OCI-LY7 (cell line): ENCODE data around the gene ARFGEF2. TPM values are rescaled to one million over a fixed set of nuclear protein-coding genes. Genes with fewer than 3 reads are reported as not detected.

ENCODE experiments used
- BruUV-seq: library from RNA; stranded (reverse); fragments of 400-500 nt; replicated peaks from 2 replicates; lab custom pipeline; 2021; lab: Mats Ljungman, UMichigan
- CTCF ChIA-PET: fragments of 300-600 bp; sonication (Branson Sonifier 250); formaldehyde crosslinking; loops from one replicate; lab custom pipeline; 2022; ENCODE audit warnings: antibody characterized with exemption; ENCODE audit not compliant: unreplicated experiment; lab: Charles Lee
- POLR2A ChIA-PET: fragments of 300-600 bp; sonication (Branson Sonifier 250); formaldehyde crosslinking; loops from one replicate; lab custom pipeline; 2022; ENCODE audit warnings: antibody characterized with exemption; lab: Charles Lee
- DNase-seq: peaks from one replicate; pipeline ENCODE4 v3.0.0-alpha.2; 2015; ENCODE audit warnings: low spot score
- H2AFZ ChIP-seq: fragments of 200-600 bp; sonication (generic), shearing (Covaris generic); 2 replicates; pipeline ENCODE4 v1.6.1; 2014; ENCODE audit warnings: mild to moderate bottlenecking, antibody characterized with exemption, low read length, moderate library complexity
- H3K27ac ChIP-seq: fragments of 200-600 bp; sonication (generic); 2 replicates; pipeline ENCODE4 v1.5.1; 2014; ENCODE audit warnings: mixed run types, low read depth, mild to moderate bottlenecking, moderate library complexity, low read length, inconsistent platforms; ENCODE audit not compliant: poor library complexity, severe bottlenecking
- H3K36me3 ChIP-seq: fragments of 200-600 bp; sonication (generic); 2 replicates; pipeline ENCODE4 v1.6.1; 2014; ENCODE audit warnings: mild to moderate bottlenecking, antibody characterized with exemption, low read length, moderate library complexity, mixed read lengths; ENCODE audit not compliant: insufficient read depth
- H3K4me1 ChIP-seq: fragments of 200-600 bp; sonication (generic); 2 replicates; pipeline ENCODE4 v1.5.1; 2014; ENCODE audit warnings: mild to moderate bottlenecking, low read length; ENCODE audit not compliant: insufficient read depth, poor library complexity, severe bottlenecking
- H3K4me2 ChIP-seq: fragments of 200-600 bp; sonication (generic); 2 replicates; pipeline ENCODE4 v1.6.1; 2014; ENCODE audit warnings: mild to moderate bottlenecking, low read length
- H3K4me3 ChIP-seq: fragments of 200-600 bp; sonication (generic); 2 replicates; pipeline ENCODE4 v1.5.1; 2014; ENCODE audit warnings: mild to moderate bottlenecking, low read depth, low read length; ENCODE audit not compliant: poor library complexity, severe bottlenecking
- H3K79me2 ChIP-seq: fragments of 200-600 bp; sonication (generic); 2 replicates; pipeline ENCODE4 v1.6.1; 2016; ENCODE audit warnings: low read depth, mild to moderate bottlenecking, low read length, moderate library complexity, mixed read lengths; ENCODE audit not compliant: insufficient read depth
- H3K9me2 ChIP-seq: fragments of 200-600 bp; sonication (generic); 2 replicates; pipeline ENCODE4 v1.6.1; 2016; ENCODE audit warnings: mild to moderate bottlenecking, low read length, mixed read lengths; ENCODE audit not compliant: insufficient read depth
- H3K9me3 ChIP-seq: fragments of 200-600 bp; sonication (generic); 2 replicates; pipeline ENCODE4 v1.6.1; 2014; ENCODE audit warnings: mild to moderate bottlenecking, mixed run types, low read length, mixed read lengths
- H4K20me1 ChIP-seq: fragments of 200-600 bp; sonication (generic); 2 replicates; pipeline ENCODE4 v1.6.1; 2014; ENCODE audit warnings: mild to moderate bottlenecking, antibody characterized with exemption, low read length, moderate library complexity, mixed read lengths; ENCODE audit not compliant: insufficient read depth
- EZH2phosphoT487 ChIP-seq: fragments of 200-600 bp; sonication (generic); IDR thresholded peaks from 2 replicates; pipeline ENCODE4 v1.6.1; 2018; ENCODE audit warnings: low read depth, borderline replicate concordance, mild to moderate bottlenecking, mixed run types, antibody characterized with exemption, low read length, moderate library complexity, mixed read lengths
- intact Hi-C: fragments of 100-400 bp; cut with micrococcal nuclease; formaldehyde crosslinking; loops from one replicate; pipeline ENCODE4 v1.10.0; 2022; ENCODE audit not compliant: unreplicated experiment
- total RNA-seq, 2 experiments: library from RNA; depleted of rRNA in 1 of 2; stranded (reverse); fragments of >200 nt in 1 of 2; shearing (Covaris generic) in 1 of 2; gene quantifications; 2 replicates each; pipeline ENCODE4 v1.2.3, GENCODE V29; 2014 to 2022
- TF ChIP-seq, protein P1 (sequence below): fragments of 200-600 bp; sonication (generic); conservative IDR thresholded peaks from 2 replicates; pipeline ENCODE4 v1.5.1; 2014; ENCODE audit warnings: mild to moderate bottlenecking, antibody characterized with exemption, low read length, moderate library complexity, mixed read lengths

ARFGEF2 gene
- total RNA-seq, 2 experiments from 2014 or later = 23.4 to 42.1 TPM

DNA sequence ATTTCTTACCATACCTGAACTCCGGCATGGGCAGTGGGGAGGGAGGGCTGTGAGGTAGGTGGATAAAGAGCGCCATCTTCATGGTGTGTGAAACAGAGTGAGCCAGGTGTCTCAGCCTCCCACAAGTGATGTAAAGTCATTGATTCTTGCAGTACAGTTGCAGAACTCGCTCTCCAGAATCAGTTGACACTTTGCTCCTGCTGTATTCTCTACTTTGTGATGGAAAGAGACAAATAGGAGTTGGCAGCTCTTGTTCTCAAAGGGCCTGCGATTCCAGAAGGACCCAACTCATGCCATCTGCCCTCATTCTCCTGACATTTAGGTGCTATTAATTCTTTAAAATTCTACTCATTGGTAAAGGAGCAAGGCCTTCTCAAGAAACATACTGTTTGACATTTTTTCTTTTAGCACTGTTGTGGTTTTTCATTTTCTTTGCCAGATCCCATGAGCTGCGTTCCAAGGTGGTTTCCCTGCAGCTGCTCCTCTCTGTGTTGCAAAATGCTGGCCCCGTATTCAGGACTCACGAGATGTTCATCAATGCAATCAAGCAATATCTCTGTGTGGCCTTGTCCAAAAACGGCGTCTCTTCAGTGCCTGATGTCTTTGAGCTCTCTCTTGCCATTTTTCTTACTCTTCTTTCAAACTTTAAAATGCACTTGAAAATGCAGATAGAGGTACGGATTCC lies 49.3 kb downstream of the ARFGEF2 start:
- ChIA-PET POLR2A (no interaction called here), CTCF (no interaction called here)
- intact Hi-C loops = no loop called here
- Histone ChIP-seq H3K36me3 (peaks cover 76% of the 10 kb centered on the region), H3K4me3 (no peak overlapping the region), H3K79me2 (no peaks in the 10 kb centered on the region), H3K27ac (no peak overlapping the region), H3K4me1 (no peaks in the 10 kb centered on the region), H3K9me3 (no peaks in the 10 kb centered on the region), H3K4me2 (no peak overlapping the region), H4K20me1 (no peaks in the 10 kb centered on the region), H3K9me2 (no peaks in the 10 kb centered on the region), H2AFZ (no peak overlapping the region)
- no TSS peak for BruUV-seq
- TF ChIP-seq, protein P1, sequence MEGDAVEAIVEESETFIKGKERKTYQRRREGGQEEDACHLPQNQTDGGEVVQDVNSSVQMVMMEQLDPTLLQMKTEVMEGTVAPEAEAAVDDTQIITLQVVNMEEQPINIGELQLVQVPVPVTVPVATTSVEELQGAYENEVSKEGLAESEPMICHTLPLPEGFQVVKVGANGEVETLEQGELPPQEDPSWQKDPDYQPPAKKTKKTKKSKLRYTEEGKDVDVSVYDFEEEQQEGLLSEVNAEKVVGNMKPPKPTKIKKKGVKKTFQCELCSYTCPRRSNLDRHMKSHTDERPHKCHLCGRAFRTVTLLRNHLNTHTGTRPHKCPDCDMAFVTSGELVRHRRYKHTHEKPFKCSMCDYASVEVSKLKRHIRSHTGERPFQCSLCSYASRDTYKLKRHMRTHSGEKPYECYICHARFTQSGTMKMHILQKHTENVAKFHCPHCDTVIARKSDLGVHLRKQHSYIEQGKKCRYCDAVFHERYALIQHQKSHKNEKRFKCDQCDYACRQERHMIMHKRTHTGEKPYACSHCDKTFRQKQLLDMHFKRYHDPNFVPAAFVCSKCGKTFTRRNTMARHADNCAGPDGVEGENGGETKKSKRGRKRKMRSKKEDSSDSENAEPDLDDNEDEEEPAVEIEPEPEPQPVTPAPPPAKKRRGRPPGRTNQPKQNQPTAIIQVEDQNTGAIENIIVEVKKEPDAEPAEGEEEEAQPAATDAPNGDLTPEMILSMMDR = no peak
- no peak for TF ChIP-seq EZH2phosphoT487
- DNase-seq = no peak

DNA sequence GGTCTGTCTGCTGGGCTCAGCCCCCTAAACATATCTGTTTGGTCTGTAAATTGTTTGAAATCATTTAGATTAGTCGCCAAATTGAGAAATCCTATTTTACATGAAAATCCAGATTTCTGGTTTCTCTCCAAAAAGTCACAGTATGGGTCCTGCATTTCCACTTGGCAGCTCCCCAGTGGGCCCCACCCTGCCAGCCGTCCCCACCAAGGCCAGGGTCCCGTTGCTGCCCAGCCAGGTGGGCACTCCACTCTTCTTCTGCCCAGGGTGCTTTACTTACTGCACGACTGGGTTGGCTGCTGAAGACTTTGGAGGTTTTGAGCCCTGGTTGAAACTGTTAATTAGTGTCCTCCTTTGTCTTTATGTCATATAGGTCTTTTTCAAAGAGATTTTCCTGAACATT lies 50.4 kb downstream of the ARFGEF2 start:
- Histone ChIP-seq H3K9me3 (no peaks in the 10 kb centered on the region), H4K20me1 (no peaks in the 10 kb centered on the region), H3K79me2 (no peaks in the 10 kb centered on the region), H2AFZ (no peak overlapping the region), H3K27ac (no peak overlapping the region), H3K4me2 (no peak overlapping the region), H3K36me3 (peaks cover 78% of the 10 kb centered on the region), H3K4me3 (no peak overlapping the region), H3K4me1 (no peaks in the 10 kb centered on the region), H3K9me2 (no peaks in the 10 kb centered on the region)
- intact Hi-C loops = no loop called here
- no TSS peak for BruUV-seq
- ChIA-PET POLR2A (no interaction called here), CTCF (no interaction called here)
- no peak for DNase-seq
- TF ChIP-seq EZH2phosphoT487 = no peak
- TF ChIP-seq, protein P1 = no peak

DNA sequence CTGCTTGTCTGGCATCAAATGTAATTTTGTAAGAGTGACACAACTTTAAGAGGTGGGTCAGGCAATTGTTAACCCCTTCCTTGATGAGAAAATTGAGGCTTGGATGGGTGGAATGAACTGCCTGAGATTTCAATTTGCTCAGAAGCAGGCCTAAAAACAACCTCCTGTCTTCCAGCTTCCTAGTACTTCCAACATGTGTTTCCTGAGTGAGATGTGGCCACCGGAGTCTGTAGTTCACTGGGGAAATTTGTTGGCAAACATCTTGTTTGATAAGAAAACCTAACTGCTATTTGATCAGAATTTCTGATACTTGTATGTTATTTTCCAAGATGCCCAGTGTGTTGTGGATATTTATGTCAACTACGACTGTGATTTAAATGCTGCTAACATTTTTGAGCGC lies 51.3 kb downstream of the ARFGEF2 start:
- POLR2A ChIA-PET = no interaction called here
- H3K79me2 ChIP-seq = no peaks in the 10 kb centered on the region
- no TSS peak for BruUV-seq
- peaks cover 76% of the 10 kb centered on the region for H3K36me3 ChIP-seq
- no peak overlapping the region for H2AFZ ChIP-seq
- no peak for DNase-seq
- H3K9me2 ChIP-seq = no peaks in the 10 kb centered on the region
- TF ChIP-seq EZH2phosphoT487 = no peak
- TF ChIP-seq, protein P1 = no peak
- no peaks in the 10 kb centered on the region for H3K4me1 ChIP-seq
- intact Hi-C loops = no loop called here
- H3K27ac ChIP-seq = no peak overlapping the region
- H3K4me3 ChIP-seq = no peak overlapping the region
- CTCF ChIA-PET = no interaction called here
- H3K9me3 ChIP-seq = no peaks in the 10 kb centered on the region
- no peaks in the 10 kb centered on the region for H4K20me1 ChIP-seq
- H3K4me2 ChIP-seq = no peak overlapping the region
